Activated CD4-positive, alpha-beta T cell treated with anti-CD3 and anti-CD28 coated beads for 1 hour (primary cell): ENCODE data around the gene GPR162.

Source experiments
- DNase-seq: peaks from one replicate; pipeline ENCODE4 v3.0.0-alpha.2; 2020

Gene GPR162

DNA sequence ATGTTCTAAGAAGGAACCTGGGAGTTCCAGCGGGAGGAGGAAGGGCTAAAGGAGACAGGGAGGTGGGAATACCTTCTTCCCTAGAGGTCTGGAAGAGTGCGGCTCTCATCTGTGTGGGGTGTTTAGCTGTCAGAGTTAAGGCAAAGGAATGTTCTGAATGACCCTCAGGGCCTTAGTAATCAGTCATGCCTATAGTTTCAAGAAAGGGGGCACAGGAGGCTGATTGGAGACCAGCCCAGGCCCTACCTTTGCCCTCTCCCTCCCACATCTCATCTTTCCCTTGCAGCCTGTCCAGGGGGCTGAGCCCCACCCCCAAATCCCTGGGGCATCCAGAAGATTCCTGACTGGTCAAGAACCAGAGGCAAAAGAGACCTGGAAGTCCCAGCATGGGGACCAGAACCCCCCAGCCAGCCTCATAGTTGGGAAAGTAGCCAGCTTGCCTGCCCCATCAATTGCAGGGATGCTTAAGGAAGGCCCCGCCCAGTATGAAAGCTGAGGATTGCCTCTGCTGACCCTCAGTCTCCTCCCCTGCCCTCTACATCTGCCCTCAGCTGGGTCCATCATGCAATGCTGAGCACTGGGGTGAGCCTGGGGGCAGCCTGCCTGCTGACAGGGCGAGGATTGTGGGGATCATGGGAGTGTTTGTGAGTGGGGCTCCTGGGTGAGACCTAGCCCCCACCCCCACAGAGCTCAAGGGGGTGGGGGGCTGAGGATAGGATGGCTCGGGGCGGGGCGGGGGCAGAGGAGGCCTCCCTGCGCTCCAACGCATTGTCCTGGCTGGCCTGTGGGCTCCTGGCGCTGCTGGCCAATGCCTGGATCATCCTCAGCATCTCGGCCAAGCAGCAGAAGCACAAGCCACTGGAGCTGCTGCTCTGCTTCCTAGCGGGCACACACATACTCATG, 1.8 kb downstream of the GPR162 start:
- no peak for DNase-seq

DNA sequence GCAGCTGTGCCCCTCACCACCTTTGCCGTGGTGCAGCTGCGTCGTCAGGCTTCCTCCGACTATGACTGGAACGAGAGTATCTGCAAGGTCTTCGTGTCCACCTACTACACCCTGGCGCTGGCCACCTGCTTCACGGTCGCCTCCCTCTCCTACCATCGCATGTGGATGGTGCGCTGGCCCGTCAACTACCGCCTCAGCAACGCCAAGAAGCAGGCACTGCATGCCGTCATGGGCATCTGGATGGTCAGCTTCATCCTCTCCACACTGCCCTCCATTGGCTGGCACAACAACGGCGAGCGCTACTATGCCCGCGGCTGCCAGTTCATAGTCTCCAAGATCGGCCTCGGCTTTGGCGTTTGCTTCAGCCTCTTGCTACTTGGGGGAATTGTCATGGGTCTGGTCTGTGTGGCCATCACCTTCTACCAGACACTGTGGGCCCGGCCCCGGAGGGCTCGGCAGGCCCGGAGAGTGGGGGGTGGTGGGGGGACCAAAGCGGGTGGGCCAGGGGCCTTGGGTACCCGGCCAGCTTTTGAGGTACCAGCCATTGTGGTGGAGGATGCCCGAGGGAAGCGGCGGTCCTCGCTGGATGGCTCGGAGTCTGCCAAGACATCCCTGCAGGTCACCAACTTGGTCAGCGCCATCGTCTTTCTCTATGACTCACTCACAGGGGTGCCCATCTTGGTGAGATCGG, 2.6 kb downstream of the GPR162 start:
- DNase-seq = no peak

DNA sequence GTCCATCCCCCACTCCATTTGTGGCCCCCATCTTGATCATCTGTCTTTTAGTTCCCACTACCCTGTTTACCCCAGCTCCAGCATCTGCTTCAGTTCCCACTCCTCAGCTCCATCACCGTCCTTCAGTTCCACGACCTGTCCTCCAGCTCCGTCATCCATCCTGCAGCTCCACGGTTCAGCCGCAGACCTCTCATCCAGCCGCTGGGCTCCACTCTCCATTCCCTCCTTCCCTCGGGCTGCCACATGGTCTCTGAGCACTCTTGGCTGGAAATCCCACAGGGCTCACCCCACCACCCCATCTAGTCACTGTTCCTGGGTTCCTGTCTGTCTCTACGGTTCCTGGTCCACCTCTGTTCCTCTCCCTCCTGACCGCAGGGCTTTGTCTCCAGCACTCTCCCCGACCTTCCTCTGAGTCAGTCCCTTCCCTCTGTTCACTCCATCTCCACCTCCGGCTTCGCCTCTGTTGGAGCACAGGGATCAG, 3.3 kb downstream of the GPR162 start:
- DNase-seq = no peak

GRCh38 chr12:6825398-6826124, 3.9 kb downstream of the GPR162 start:
- DNase-seq = peak; percentile 71

DNA sequence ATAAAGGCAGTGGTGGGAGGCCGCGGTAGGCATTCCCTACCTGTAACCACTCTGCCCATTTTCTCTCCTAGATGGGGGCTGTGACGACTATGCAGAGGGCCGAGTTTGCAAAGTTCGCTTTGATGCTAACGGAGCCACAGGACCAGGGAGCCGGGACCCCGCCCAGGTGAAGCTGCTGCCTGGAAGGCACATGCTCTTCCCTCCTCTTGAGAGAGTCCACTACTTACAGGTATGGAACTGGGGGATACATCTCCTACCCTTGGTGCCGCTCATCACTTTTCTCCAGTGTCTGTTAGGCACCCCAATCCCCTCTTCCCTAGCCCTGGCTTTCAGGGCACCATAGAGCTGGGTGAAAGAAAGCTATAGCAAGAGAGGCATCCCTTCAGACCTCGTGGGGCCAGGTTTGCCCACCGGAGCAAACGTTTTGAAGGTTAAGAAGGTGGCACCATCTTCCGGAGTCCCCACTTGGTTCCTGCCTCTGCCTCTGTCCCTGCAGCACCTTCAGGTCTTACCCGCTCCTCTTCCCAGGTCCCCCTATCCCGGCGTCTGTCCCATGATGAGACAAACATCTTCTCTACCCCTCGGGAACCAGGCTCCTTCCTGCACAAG, 4.6 kb downstream of the GPR162 start:
- no peak for DNase-seq

DNA sequence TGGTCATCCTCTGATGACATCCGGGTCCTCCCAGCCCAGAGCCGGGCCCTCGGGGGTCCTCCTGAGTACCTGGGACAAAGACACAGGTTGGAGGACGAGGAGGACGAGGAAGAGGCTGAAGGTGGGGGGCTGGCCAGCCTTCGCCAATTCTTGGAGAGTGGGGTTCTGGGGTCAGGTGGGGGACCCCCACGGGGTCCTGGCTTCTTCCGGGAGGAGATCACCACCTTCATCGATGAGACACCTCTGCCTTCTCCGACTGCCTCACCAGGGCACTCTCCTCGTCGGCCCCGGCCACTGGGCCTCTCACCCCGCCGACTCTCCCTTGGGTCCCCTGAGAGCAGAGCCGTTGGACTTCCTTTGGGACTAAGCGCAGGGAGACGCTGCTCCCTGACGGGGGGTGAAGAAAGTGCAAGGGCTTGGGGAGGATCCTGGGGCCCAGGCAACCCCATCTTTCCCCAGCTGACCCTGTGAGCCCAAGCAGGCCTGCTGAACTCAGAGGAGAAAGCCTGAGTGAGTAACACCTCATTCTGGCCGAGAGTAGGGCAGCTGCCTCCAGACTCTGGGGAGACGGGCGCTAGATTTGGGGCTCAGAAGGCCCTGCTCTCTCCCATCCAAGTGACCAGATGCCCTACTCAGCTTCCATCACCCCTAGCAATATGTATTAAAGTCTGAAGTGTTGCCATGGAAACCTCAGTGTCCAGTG, 5.3 kb downstream of the GPR162 start:
- DNase-seq = no peak

DNA sequence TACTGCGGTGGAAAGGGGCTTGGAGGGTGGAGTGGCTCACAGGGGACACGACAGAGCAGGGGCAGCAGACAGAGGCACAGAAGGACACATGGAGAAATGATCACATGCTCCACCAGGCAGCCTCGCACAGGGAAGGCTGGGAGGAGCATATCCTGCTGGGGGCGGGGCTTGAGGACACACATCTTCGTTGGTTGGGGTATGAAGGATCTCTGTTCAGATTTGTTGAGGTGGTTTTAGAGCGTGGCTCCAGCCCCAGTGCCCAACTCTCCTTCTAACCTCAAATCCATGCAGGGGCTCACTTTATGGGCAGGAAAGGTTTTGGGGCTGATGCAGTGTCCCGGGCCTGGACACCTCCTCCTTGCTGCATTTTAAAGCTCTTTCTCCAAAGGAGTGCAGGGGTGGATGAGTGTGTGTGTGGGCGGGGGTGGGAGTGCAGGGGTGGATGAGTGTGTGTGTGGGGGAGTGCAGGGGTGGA, 5.9 kb downstream of the GPR162 start:
- DNase-seq = no peak

DNA sequence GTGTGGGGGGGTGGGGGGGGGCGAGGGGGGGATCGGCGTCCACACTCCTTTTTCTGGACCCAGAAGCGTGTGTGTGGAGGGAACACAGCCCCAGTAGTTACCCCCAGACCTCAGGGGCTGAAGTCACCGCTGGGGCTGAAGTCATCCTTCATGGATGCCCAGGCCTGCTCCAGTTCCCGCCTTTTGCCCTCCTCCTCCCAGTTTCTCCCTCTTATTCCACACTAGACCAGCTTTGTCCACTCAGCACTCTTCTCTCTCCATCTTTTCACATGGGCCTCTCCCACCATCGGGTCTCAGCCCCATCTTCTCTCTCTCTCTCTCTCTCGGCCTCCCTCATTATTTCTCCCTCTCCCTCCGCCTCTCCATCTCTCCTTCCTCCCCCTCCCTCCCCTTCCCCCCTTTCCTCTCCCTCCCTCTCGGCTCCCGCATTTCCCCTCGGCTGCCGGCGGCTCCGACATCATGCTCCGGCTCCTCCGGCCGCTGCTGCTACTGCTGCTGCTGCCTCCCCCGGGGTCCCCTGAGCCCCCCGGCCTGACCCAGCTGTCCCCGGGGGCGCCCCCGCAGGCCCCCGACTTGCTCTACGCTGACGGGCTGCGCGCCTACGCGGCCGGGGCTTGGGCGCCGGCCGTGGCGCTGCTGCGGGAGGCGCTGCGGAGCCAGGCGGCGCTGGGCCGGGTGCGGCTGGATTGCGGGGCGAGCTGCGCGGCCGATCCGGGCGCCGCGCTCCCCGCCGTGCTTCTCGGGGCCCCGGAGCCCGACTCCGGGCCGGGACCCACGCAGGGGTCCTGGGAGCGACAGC, 6.6 kb downstream of the GPR162 start, which contains the start of gene P3H3:
Gene P3H3, plus strand, starts transcription at position 426 of the 799 bp plus-strand sequence. Its CDS starts 34 bp downstream, at position 460.
- no peak for DNase-seq

- peak; percentile 29 for DNase-seq
These were observed 7.3 kb downstream of the GPR162 start for GRCh38 chr12:6828781-6829535.

- DNase-seq = no peak
These were observed 8.1 kb downstream of the GPR162 start for GRCh38 chr12:6829536-6830220.

- DNase-seq = no peak
These were observed 8.8 kb downstream of the GPR162 start for GRCh38 chr12:6830286-6830890.

GRCh38 chr12:6830999-6831398, 9.4 kb downstream of the GPR162 start:
- no peak for DNase-seq

DNA sequence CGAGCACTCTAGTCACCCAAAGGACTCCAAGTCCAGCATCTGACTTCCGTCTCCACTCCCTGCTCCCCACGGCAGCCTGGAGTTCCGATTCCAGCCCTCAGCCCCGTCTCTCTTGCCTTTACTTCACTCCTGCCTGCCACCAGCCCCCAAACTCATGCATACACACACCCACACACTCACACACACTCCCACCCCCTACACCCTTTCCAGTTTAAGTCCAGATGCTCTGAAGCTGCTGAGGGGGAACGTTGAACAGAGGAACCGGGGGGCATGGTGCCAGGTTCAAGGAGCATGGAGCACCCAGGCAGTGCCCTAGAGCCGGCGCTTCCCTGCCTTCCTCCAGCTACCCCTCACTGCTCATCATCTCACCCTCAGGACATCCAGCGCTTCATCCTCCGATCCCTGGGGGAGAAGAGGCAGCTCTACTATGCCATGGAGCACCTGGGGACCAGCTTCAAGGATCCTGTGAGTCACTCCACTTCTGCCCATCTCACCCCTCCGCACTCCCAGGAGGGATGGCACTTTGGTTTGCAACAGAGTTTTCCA, 9.9 kb downstream of the GPR162 start:
- no peak for DNase-seq

DNA sequence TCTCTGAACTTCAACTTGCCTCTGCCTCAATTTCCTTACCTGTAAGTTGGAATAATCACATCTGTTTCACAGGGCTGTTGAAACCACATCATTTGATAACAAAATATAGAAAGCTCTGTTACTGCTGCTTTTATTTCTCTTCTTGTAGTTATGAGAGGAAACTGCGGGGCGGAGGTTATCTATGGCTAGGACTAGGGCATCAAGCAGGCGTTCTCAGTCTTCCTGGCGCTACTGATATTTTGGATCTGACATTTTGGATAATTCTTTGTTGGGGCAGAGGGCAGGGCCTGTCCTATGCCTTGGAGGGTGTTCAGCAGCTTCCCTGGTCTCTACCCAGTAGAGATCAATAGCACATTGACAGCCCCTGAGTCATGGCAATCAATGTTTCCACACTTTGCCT, 10.5 kb downstream of the GPR162 start:
- DNase-seq = no peak

GRCh38 chr12:6833189-6833890, 11.7 kb downstream of the GPR162 start:
- DNase-seq = no peak

DNA sequence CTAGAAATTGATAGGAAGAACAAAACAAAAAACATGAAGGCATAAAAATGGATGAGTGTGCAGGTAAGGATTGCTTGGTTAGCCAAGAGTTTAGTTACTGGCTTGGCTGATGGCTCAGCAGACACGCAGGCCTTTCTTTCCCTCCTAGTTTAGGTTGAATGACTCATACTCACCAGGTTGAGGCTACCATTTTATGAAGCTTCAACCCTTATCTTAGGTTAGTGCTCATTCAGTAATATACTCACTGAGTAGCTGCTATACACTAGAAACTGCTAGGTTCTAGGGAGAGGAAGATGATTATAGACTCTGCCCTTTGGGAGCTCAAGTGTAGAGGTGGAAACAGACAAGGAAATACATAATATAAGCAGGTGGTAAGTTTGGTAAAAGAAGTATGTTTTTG, 12.6 kb downstream of the GPR162 start:
- DNase-seq = no peak

GRCh38 chr12:6834873-6835272, 13.3 kb downstream of the GPR162 start:
- no peak for DNase-seq

- DNase-seq = no peak
These were observed 15.2 kb downstream of the GPR162 start for GRCh38 chr12:6836851-6837250.
